Neural cell (in vitro differentiated cells): Measurements from ENCODE around the gene TXK. TPM values are rescaled to one million over a fixed set of nuclear protein-coding genes. Genes with fewer than 3 reads are reported as not detected.

Experiments
- H2AFZ ChIP-seq: fragments of 200-600, 300-800 bp; sonication (generic), shearing (Covaris generic); 2 replicates; pipeline ENCODE4 v1.6.0; 2014; ENCODE audit warnings: low read depth, mild to moderate bottlenecking, antibody characterized with exemption, low read length, moderate library complexity
- H3F3A ChIP-seq: fragments of 200-600 bp; shearing (Covaris generic); 2 replicates; pipeline ENCODE4 v1.6.1; 2016; ENCODE audit warnings: mild to moderate bottlenecking, moderate library complexity, mixed read lengths, antibody characterized with exemption, low read length; ENCODE audit not compliant: insufficient read depth, poor library complexity, severe bottlenecking
- H3K27ac ChIP-seq: fragments of 200-600, 300-800 bp; sonication (generic), shearing (Covaris generic); 2 replicates; pipeline ENCODE4 v1.5.1; 2014; ENCODE audit warnings: mild to moderate bottlenecking, low read length, moderate library complexity
- H3K27me3 ChIP-seq: fragments of 300-800, 200-600 bp; sonication (generic), shearing (Covaris generic); 2 replicates; pipeline ENCODE4 v1.6.0; 2014; ENCODE audit warnings: mild to moderate bottlenecking, low read depth, low read length, moderate library complexity; ENCODE audit not compliant: insufficient read depth
- H3K36me3 ChIP-seq: fragments of 300-800, 200-600 bp; sonication (generic), shearing (Covaris generic); 2 replicates; pipeline ENCODE4 v1.5.1; 2014; ENCODE audit warnings: mild to moderate bottlenecking, antibody characterized with exemption, low read length, moderate library complexity; ENCODE audit not compliant: insufficient read depth
- H3K4me2 ChIP-seq: fragments of 300-800, 200-600 bp; sonication (generic), shearing (Covaris generic); 2 replicates; pipeline ENCODE4 v1.6.0; 2014; ENCODE audit warnings: mild to moderate bottlenecking, low read length
- H3K4me3 ChIP-seq: fragments of 300-800, 200-600 bp; sonication (generic), shearing (Covaris generic); 2 replicates; pipeline ENCODE4 v1.5.1; 2014; ENCODE audit warnings: mild to moderate bottlenecking, low read length, moderate library complexity
- H3K79me2 ChIP-seq: fragments of 200-600 bp; shearing (Covaris generic); replicated peaks from 2 replicates; pipeline ENCODE4 v1.6.0; 2014; ENCODE audit warnings: mild to moderate bottlenecking, low read length, moderate library complexity; ENCODE audit not compliant: insufficient read depth
- H3K9ac ChIP-seq: fragments of 300-800, 200-600 bp; sonication (generic), shearing (Covaris generic); 2 replicates; pipeline ENCODE4 v1.6.1; 2016; ENCODE audit warnings: mild to moderate bottlenecking, low read length, mixed read lengths
- H3K9me2 ChIP-seq: fragments of 200-600 bp; shearing (Covaris generic); 2 replicates; pipeline ENCODE4 v1.6.1; 2016; ENCODE audit warnings: mild to moderate bottlenecking, low read length, mixed read lengths; ENCODE audit not compliant: insufficient read depth
- H3K9me3 ChIP-seq: fragments of 200-600, 300-800 bp; sonication (generic), shearing (Covaris generic); 2 replicates; pipeline ENCODE4 v1.6.1; 2016; ENCODE audit warnings: mild to moderate bottlenecking, mixed run types, low read length, moderate library complexity, mixed read lengths
- H4K20me1 ChIP-seq: fragments of 200-600 bp; shearing (Covaris generic); 2 replicates; pipeline ENCODE4 v1.6.1; 2016; ENCODE audit warnings: mild to moderate bottlenecking, mixed run types; ENCODE audit not compliant: insufficient read depth
- CTCF ChIP-seq: fragments of 450-650 bp; IDR thresholded peaks from 2 replicates; pipeline ENCODE4 v1.5.1; 2014; ENCODE audit warnings: antibody characterized with exemption, mild to moderate bottlenecking, moderate library complexity; ENCODE audit not compliant: poor library complexity, severe bottlenecking
- EP300 ChIP-seq: fragments of 450-650 bp; conservative IDR thresholded peaks from 2 replicates; pipeline ENCODE4 v1.6.1; 2014; ENCODE audit warnings: antibody characterized with exemption, mild to moderate bottlenecking, moderate library complexity; ENCODE audit not compliant: poor library complexity, severe bottlenecking
- EZH2 ChIP-seq: fragments of 200-600, 300-800 bp; shearing (Covaris generic), sonication (generic); IDR thresholded peaks from 2 replicates; pipeline ENCODE4 v1.6.1; 2014; ENCODE audit warnings: antibody characterized with exemption, low read length, borderline replicate concordance, mild to moderate bottlenecking; ENCODE audit not compliant: insufficient read depth, poor library complexity, severe bottlenecking
- MXI1 ChIP-seq: fragments of 450-650 bp; conservative IDR thresholded peaks from 2 replicates; pipeline ENCODE4 v1.6.1; 2014; ENCODE audit warnings: antibody characterized with exemption, mild to moderate bottlenecking; ENCODE audit not compliant: poor library complexity, severe bottlenecking
- POLR2AphosphoS5 ChIP-seq: IDR thresholded peaks from 2 replicates; pipeline ENCODE4 v1.6.1; 2012
- RAD21 ChIP-seq: fragments of 450-650 bp; conservative IDR thresholded peaks from 2 replicates; pipeline ENCODE4 v1.6.1; 2014; ENCODE audit warnings: antibody characterized with exemption, mild to moderate bottlenecking, moderate library complexity
- SMC3 ChIP-seq: fragments of 450-650 bp; conservative IDR thresholded peaks from 2 replicates; pipeline ENCODE4 v1.6.1; 2014; ENCODE audit warnings: antibody characterized with exemption, mild to moderate bottlenecking, moderate library complexity; ENCODE audit not compliant: poor library complexity
- TAF1 ChIP-seq: IDR thresholded peaks from 2 replicates; pipeline ENCODE4 v1.6.1; 2012; ENCODE audit warnings: low read depth
- polyA plus RNA-seq: library from polyadenylated mRNA; depleted of rRNA; stranded (reverse); fragments of >200 nt; gene quantifications from 2 replicates; pipeline ENCODE4 v1.2.3, GENCODE V29; 2014
- TF ChIP-seq, protein P1 (sequence below): IDR thresholded peaks from 2 replicates; pipeline ENCODE4 v1.6.1; 2012; ENCODE audit warnings: borderline replicate concordance

The TXK gene
- polyA plus RNA-seq, 1 donor from 2014 or later = not detected

DNA sequence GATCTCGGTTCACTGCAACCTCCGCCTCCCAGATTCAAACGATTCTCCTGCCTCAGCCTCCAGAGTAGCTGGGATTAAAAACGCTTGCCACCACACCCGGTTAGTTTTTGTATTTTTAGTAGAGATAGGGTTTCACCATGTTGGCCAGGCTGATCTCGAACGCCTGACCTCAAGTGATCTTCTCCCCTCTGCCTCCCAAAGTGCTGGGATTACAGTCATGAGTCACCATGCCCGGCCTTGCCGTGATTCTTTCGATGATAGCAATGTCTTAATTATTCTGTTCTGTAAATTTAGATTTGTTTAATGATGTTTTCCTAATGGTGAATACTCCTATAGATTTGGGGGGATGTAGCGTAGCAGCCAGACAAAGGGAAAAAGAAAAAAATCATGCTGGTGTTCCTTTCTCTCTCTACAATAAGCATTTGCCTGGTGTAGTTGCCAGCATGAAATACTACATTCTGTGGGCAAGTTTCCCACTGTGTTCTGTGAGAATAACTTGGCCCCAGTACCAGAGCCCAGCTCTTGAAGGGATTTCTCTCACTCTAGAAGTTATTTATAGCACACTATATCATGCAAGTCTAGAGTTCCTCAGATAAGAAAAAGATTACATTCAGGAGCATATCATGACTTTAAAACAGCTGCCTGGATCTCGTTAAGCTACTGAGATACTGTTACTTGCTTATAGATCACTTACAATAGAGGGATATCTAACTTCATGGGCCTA, 102.1 kb downstream of the TXK start:
- H3K27ac ChIP-seq = no peak overlapping the region
- no peak overlapping the region for H3K9ac ChIP-seq
- no peak overlapping the region for H2AFZ ChIP-seq
- H3K4me2 ChIP-seq = no peak overlapping the region
- no peaks in the 10 kb centered on the region for H3F3A ChIP-seq
- no peaks in the 10 kb centered on the region for H3K36me3 ChIP-seq
- no peaks in the 10 kb centered on the region for H3K79me2 ChIP-seq
- H4K20me1 ChIP-seq = no peaks in the 10 kb centered on the region
- no peaks in the 10 kb centered on the region for H3K27me3 ChIP-seq
- no peaks in the 10 kb centered on the region for H3K9me2 ChIP-seq
- TF ChIP-seq TAF1 (no peak), MXI1 (no peak), SMC3 (no peak), EP300 (no peak), EZH2 (no peak), POLR2AphosphoS5 (no peak), CTCF (no peak), RAD21 (no peak)
- TF ChIP-seq, protein P1, sequence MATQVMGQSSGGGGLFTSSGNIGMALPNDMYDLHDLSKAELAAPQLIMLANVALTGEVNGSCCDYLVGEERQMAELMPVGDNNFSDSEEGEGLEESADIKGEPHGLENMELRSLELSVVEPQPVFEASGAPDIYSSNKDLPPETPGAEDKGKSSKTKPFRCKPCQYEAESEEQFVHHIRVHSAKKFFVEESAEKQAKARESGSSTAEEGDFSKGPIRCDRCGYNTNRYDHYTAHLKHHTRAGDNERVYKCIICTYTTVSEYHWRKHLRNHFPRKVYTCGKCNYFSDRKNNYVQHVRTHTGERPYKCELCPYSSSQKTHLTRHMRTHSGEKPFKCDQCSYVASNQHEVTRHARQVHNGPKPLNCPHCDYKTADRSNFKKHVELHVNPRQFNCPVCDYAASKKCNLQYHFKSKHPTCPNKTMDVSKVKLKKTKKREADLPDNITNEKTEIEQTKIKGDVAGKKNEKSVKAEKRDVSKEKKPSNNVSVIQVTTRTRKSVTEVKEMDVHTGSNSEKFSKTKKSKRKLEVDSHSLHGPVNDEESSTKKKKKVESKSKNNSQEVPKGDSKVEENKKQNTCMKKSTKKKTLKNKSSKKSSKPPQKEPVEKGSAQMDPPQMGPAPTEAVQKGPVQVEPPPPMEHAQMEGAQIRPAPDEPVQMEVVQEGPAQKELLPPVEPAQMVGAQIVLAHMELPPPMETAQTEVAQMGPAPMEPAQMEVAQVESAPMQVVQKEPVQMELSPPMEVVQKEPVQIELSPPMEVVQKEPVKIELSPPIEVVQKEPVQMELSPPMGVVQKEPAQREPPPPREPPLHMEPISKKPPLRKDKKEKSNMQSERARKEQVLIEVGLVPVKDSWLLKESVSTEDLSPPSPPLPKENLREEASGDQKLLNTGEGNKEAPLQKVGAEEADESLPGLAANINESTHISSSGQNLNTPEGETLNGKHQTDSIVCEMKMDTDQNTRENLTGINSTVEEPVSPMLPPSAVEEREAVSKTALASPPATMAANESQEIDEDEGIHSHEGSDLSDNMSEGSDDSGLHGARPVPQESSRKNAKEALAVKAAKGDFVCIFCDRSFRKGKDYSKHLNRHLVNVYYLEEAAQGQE = no peak
- no peak overlapping the region for H3K4me3 ChIP-seq
- H3K9me3 ChIP-seq = no peaks in the 10 kb centered on the region

GRCh38 chr4:48030470-48030869, 103.6 kb downstream of the TXK start:
- H3K4me3 ChIP-seq = no peak overlapping the region
- no peaks in the 10 kb centered on the region for H4K20me1 ChIP-seq
- H3K9me3 ChIP-seq = no peaks in the 10 kb centered on the region
- no peak overlapping the region for H2AFZ ChIP-seq
- no peaks in the 10 kb centered on the region for H3K27me3 ChIP-seq
- no peak overlapping the region for H3K4me2 ChIP-seq
- H3K27ac ChIP-seq = no peak overlapping the region
- no peaks in the 10 kb centered on the region for H3K79me2 ChIP-seq
- no peaks in the 10 kb centered on the region for H3K36me3 ChIP-seq
- no peaks in the 10 kb centered on the region for H3K9me2 ChIP-seq
- no peaks in the 10 kb centered on the region for H3F3A ChIP-seq
- H3K9ac ChIP-seq = no peak overlapping the region
- TF ChIP-seq MXI1 (no peak), EZH2 (no peak), EP300 (no peak), RAD21 (no peak), POLR2AphosphoS5 (no peak), CTCF (no peak), TAF1 (no peak), SMC3 (no peak)
- TF ChIP-seq, protein P1 = no peak
